22Rv1 (cell line): ENCODE measurements around the gene GLOD5.

Source experiments
- ZFX ChIP-seq: fragments of 450-650 bp; IDR thresholded peaks from 2 replicates; pipeline ENCODE4 v1.6.1; 2017; ENCODE audit warnings: antibody characterized with exemption, borderline replicate concordance
- TF ChIP-seq, protein P1 (sequence below): fragments of 450-650 bp; IDR thresholded peaks from 2 replicates; pipeline ENCODE4 v1.5.1; 2017; ENCODE audit warnings: mild to moderate bottlenecking

- TF ChIP-seq, protein P1, sequence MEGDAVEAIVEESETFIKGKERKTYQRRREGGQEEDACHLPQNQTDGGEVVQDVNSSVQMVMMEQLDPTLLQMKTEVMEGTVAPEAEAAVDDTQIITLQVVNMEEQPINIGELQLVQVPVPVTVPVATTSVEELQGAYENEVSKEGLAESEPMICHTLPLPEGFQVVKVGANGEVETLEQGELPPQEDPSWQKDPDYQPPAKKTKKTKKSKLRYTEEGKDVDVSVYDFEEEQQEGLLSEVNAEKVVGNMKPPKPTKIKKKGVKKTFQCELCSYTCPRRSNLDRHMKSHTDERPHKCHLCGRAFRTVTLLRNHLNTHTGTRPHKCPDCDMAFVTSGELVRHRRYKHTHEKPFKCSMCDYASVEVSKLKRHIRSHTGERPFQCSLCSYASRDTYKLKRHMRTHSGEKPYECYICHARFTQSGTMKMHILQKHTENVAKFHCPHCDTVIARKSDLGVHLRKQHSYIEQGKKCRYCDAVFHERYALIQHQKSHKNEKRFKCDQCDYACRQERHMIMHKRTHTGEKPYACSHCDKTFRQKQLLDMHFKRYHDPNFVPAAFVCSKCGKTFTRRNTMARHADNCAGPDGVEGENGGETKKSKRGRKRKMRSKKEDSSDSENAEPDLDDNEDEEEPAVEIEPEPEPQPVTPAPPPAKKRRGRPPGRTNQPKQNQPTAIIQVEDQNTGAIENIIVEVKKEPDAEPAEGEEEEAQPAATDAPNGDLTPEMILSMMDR = no peak
- TF ChIP-seq ZFX = no peak
Measured at GRCh38 chrX:48816014-48816810, 54.7 kb downstream of the GLOD5 start.
